Pancreas (tissue), 10 donors: ENCODE measurements around the gene PRKCH. TPM values are rescaled to one million over a fixed set of nuclear protein-coding genes. Genes with fewer than 3 reads are reported as not detected.
A peak's percentile ranks its signal among the peaks of the same experiment; 100 is the strongest.

Source experiments
- ATAC-seq, 4 donors: fragments of 200-7000 bp; cut with Tn5 transposase; one replicate each; pipeline versions ENCODE4 v1.8.0 to v1.9.1; 2020; ENCODE audit warnings: mild to moderate bottlenecking in 4 of 4, moderate library complexity in 4 of 4
- DNase-seq, 6 donors: peaks; one replicate each; pipeline ENCODE4 v3.0.0-alpha.2; 2020
- FAIRE-seq: peaks from 2 replicates; lab custom pipeline; 2012; peaks lifted over from hg19 to GRCh38; lab: Jason Lieb, UNC
- H3K27ac ChIP-seq, 4 donors: fragments of 200-600 bp; sonication (generic); 1 replicate in 3 of 4; 2 replicates in 1 of 4; pipeline versions ENCODE4 v1.5.0 to v1.8.0; 2020
- H3K27me3 ChIP-seq, 4 donors: fragments of 200-600 bp; one replicate each; pipeline ENCODE4 v1.8.0; 2021
- H3K36me3 ChIP-seq, 3 donors: fragments of 200-600 bp; sonication (generic) in 1 of 3; one replicate each; pipeline versions ENCODE4 v1.5.0 to v1.8.0; 2020 to 2021
- H3K4me1 ChIP-seq, 3 donors: fragments of 200-600 bp; one replicate each; pipeline ENCODE4 v1.8.0; 2021
- H3K4me3 ChIP-seq, 4 donors: fragments of 200-600 bp; sonication (generic) in 2 of 4; one replicate each; pipeline versions ENCODE4 v1.5.0 to v1.8.0; 2020 to 2021
- H3K9me3 ChIP-seq, 4 donors: fragments of 200-600 bp; one replicate each; pipeline ENCODE4 v1.8.0; 2021
- CTCF ChIP-seq, 4 donors: fragments of 200-600 bp; sonication (generic) in 3 of 4; IDR thresholded peaks; one replicate each; pipeline versions ENCODE4 v1.5.0 to v1.8.0; 2021; ENCODE audit warnings: antibody characterized with exemption in 4 of 4
- WGBS, 2 donors: extraction: QIAGEN DNeasy Blood & Tissue Kit; methylation state at CpG; one replicate each; pipeline ENCODE4 v1.1.7; 2013; 5-methylcytosine and 5-hydroxymethylcytosine counted together
- intact Hi-C, 3 donors: fragments of 100-400 bp; cut with DNase I; formaldehyde crosslinking; loops; one replicate each; pipeline versions ENCODE4 v1.11.1 to v1.14.2; 2022
- polyA plus RNA-seq, 2 donors: library from polyadenylated mRNA; stranded (reverse); fragments of 200-250 nt; gene quantifications; one replicate each; pipeline ENCODE4 v1.2.3, GENCODE V29; 2013
- total RNA-seq, 6 donors: library from RNA; stranded (reverse); fragmentation: NEBNext Ultra II Directional in 4 of 6; extraction: Animal tissue kit (Norgen Biotek cat#: 25700) in 4 of 6; gene quantifications; one replicate each; pipeline versions ENCODE4 v1.2.1 to v1.2.4, GENCODE V29; 2021 to 2023
- donor health status: healthy with polysubstance abuse.
- donor health status: DM: no; HTN: no; CAD: no; lungs with moderate emphysema.
- donor health status: DM: no; HTN: no; CAD: no.
- donor health status: control.
- donor health status: control.
- donor health status: Bipolar disorder and iron deficiency.
- donor health status: DM: yes; HTN: yes; CAD: no.
- donor health status: DM: no; HTN: no; CAD: no.
- donor health status: DM: no; HTN: no; CAD: no.
- donor health status: DM: yes; HTN: yes; CAD: no.

Gene PRKCH
- total and polyA plus RNA-seq, 8 donors, result 3.6 to 16.9 (median 8.9) TPM

GRCh38 chr14:61368114-61368710 is 46.8 kb downstream of the PRKCH start:
- Histone ChIP-seq H3K9me3 (no peaks in the 10 kb centered on the region), H3K36me3 (no peaks in the 10 kb centered on the region), H3K4me3 (no peak overlapping the region), H3K27ac (no peak overlapping the region), H3K27me3 (no peaks in the 10 kb centered on the region), H3K4me1 (peaks cover 0 to 10% (median 0%) of the 10 kb centered on the region in 3 donors)
- FAIRE-seq, result no peak
- peak in 2 of 4 donors; percentile 38 to 57 for ATAC-seq
- no peak for DNase-seq
- intact Hi-C loops, result no loop called here
- TF ChIP-seq CTCF (IDR thresholded peaks at IDR 0.05), result no peak
- 83% methylated on average over 5 of the region's 5 CpGs for WGBS, 2 donors

- intact Hi-C loops, result no loop called here
- FAIRE-seq (no peak), ATAC-seq (no peak), DNase-seq (no peak)
- H3K4me3 ChIP-seq, result no peak overlapping the region
- no peak overlapping the region for H3K27ac ChIP-seq
- no peaks in the 10 kb centered on the region for H3K36me3 ChIP-seq
- TF ChIP-seq CTCF (IDR thresholded peaks at IDR 0.05), result no peak
- H3K4me1 ChIP-seq, result peaks cover 0 to 10% (median 0%) of the 10 kb centered on the region in 3 donors
- WGBS, 2 donors, result 75% methylated on average over 3 of the region's 3 CpGs
- H3K9me3 ChIP-seq, result no peaks in the 10 kb centered on the region
- no peaks in the 10 kb centered on the region for H3K27me3 ChIP-seq
Observed at GRCh38 chr14:61368781-61369453, 47.5 kb downstream of the PRKCH start.

- H3K27ac ChIP-seq, result no peak overlapping the region
- no peaks in the 10 kb centered on the region for H3K9me3 ChIP-seq
- WGBS, 2 donors, result 86 to 88% methylated on average over 3 of the region's 3 CpGs
Observed at GRCh38 chr14:61369454-61369810, 48.1 kb downstream of the PRKCH start.

GRCh38 chr14:61372379-61372778 is 51.0 kb downstream of the PRKCH start:
- no peaks in the 10 kb centered on the region for H3K27me3 ChIP-seq
- H3K9me3 ChIP-seq, result no peaks in the 10 kb centered on the region
- TF ChIP-seq CTCF (IDR thresholded peaks at IDR 0.05), result no peak
- no peak overlapping the region for H3K27ac ChIP-seq
- WGBS, 2 donors, result 94 to 96% methylated on average over 2 of the region's 2 CpGs
- no peaks in the 10 kb centered on the region for H3K36me3 ChIP-seq
- H3K4me3 ChIP-seq, result no peak overlapping the region
- ATAC-seq, result no peak
- no peak for FAIRE-seq
- no peak for DNase-seq
- H3K4me1 ChIP-seq, result peaks cover 0 to 6% (median 0%) of the 10 kb centered on the region in 3 donors
- intact Hi-C loops, result no loop called here

More at GRCh38 chr14:61369454-61369810, 48.1 kb downstream of the PRKCH start:
- no peak overlapping the region for H3K4me3 ChIP-seq
- H3K27me3 ChIP-seq, result no peaks in the 10 kb centered on the region
- ATAC-seq (no peak), FAIRE-seq (no peak), DNase-seq (no peak)
- no peaks in the 10 kb centered on the region for H3K36me3 ChIP-seq
- TF ChIP-seq CTCF (IDR thresholded peaks at IDR 0.05), result no peak
- H3K4me1 ChIP-seq, result peaks cover 0 to 10% (median 0%) of the 10 kb centered on the region in 3 donors
- intact Hi-C loops, result no loop called here
